Testis (tissue), 3 donors: ENCODE results near the gene FHL3. TPM values are rescaled to one million over a fixed set of nuclear protein-coding genes. Genes with fewer than 3 reads are reported as not detected.

Experiments used
- DNase-seq: peaks from one replicate; pipeline ENCODE4 v3.0.0-alpha.2; 2019
- H3K27ac ChIP-seq, 2 donors: fragments of 200-600 bp; sonication (generic); one replicate each; pipeline ENCODE4 v1.5.1; 2019
- H3K27me3 ChIP-seq: fragments of 200-600 bp; sonication (generic); one replicate; pipeline ENCODE4 v1.5.1; 2019
- H3K36me3 ChIP-seq: fragments of 200-600 bp; sonication (generic); one replicate; pipeline ENCODE4 v1.5.1; 2017; ENCODE audit warnings: low read depth; ENCODE audit errors: missing control alignments
- H3K4me1 ChIP-seq: fragments of 200-600 bp; sonication (generic); one replicate; pipeline ENCODE4 v1.5.1; 2019
- H3K4me3 ChIP-seq, 2 donors: fragments of 200-600 bp; sonication (generic); one replicate each; pipeline ENCODE4 v1.5.1; 2017 to 2019
- H3K9me3 ChIP-seq: fragments of 200-600 bp; sonication (generic); one replicate; pipeline ENCODE4 v1.5.1; 2017
- CTCF ChIP-seq, 3 experiments: fragments of 450-650 bp in 2 of 3; fragments of 200-600 bp in 1 of 3; sonication (generic) in 1 of 3; IDR thresholded peaks; one replicate each; pipeline ENCODE4 v1.5.1; 2016 to 2019; ENCODE audit warnings: antibody characterized with exemption in 3 of 3, mild to moderate bottlenecking in 2 of 3, moderate library complexity in 1 of 3
- POLR2A ChIP-seq: fragments of 450-650 bp; IDR thresholded peaks from one replicate; pipeline ENCODE4 v1.6.1; 2017; ENCODE audit warnings: antibody characterized with exemption, mild to moderate bottlenecking, moderate library complexity
- WGBS, 2 donors: methylation state at CpG; one replicate each; pipeline ENCODE4 v1.1.5; 2018; 5-methylcytosine and 5-hydroxymethylcytosine counted together
- intact Hi-C: fragments of 100-400 bp; cut with DNase I; formaldehyde crosslinking; loops from one replicate; pipeline ENCODE4 v1.15.1; 2023; ENCODE audit warnings: low total_unique reads
- polyA plus RNA-seq: library from polyadenylated mRNA; stranded (reverse); fragments of 350-450 nt; fragmentation: Illumina TruSeq; extraction: RNeasy Lipid Tissue Mini Kit (QIAGEN cat#74804); gene quantifications from one replicate; pipeline ENCODE4 v1.2.3, GENCODE V29; 2014; ENCODE audit warnings: low read depth, low replicate concordance; ENCODE audit not compliant: insufficient read depth
- total RNA-seq, 2 donors: library from RNA; depleted of rRNA; stranded (reverse); fragments of >200 nt; gene quantifications; one replicate each; pipeline ENCODE4 v1.2.3, GENCODE V29; 2016

The FHL3 gene
- total and polyA plus RNA-seq, 3 donors from 2014 or later = 20.7 to 28.7 (median 21.3) TPM

GRCh38 chr1:38045401-38046332, 40.4 kb upstream of the FHL3 start:
- Histone ChIP-seq H3K9me3 (no peaks in the 10 kb centered on the region), H3K4me3 (peak overlapping the region in 1 of 2 donors; percentile 23), H3K4me1 (peaks cover 3% of the 10 kb centered on the region), H3K27ac (no peak overlapping the region), H3K27me3 (no peaks in the 10 kb centered on the region), H3K36me3 (no peaks in the 10 kb centered on the region)
- DNase-seq = peak; percentile 21
- intact Hi-C loops = no loop called here
- WGBS, 2 donors = 3% methylated on average over 35 of the region's 115 CpGs; no CpG with 5 or more reads in 1 of the 2 donors
- TF ChIP-seq CTCF (IDR thresholded peaks at IDR 0.05) (no peak), POLR2A (no peak)

GRCh38 chr1:38044221-38045215, 39.2 kb upstream of the FHL3 start:
- H3K36me3 ChIP-seq = no peaks in the 10 kb centered on the region
- WGBS, 2 donors = 8 to 12% methylated on average over 48 to 70 of the region's 70 CpGs
- H3K9me3 ChIP-seq = no peaks in the 10 kb centered on the region
- intact Hi-C loops = no loop called here
- DNase-seq = no peak
- no peak overlapping the region for H3K27ac ChIP-seq
- H3K4me3 ChIP-seq = peak overlapping the region; percentile 1 to 43
- no peaks in the 10 kb centered on the region for H3K27me3 ChIP-seq
- H3K4me1 ChIP-seq = peaks cover 3% of the 10 kb centered on the region
- TF ChIP-seq CTCF (IDR thresholded peaks at IDR 0.05) (no peak), POLR2A (no peak)

- WGBS, 2 donors = 82 to 88% methylated on average over 8 to 12 of the region's 12 CpGs
- H3K27ac ChIP-seq = no peak overlapping the region
- H3K36me3 ChIP-seq = no peaks in the 10 kb centered on the region
- no peak for DNase-seq
- peaks cover 3% of the 10 kb centered on the region for H3K4me1 ChIP-seq
- intact Hi-C loops = no loop called here
- H3K27me3 ChIP-seq = no peaks in the 10 kb centered on the region
- H3K9me3 ChIP-seq = no peaks in the 10 kb centered on the region
- H3K4me3 ChIP-seq = no peak overlapping the region
- no peak for TF ChIP-seq POLR2A
- TF ChIP-seq CTCF (IDR thresholded peaks at IDR 0.05) = no peak
These were observed 37.9 kb upstream of the FHL3 start for GRCh38 chr1:38043036-38043747.

- WGBS, 2 donors = 90 to 91% methylated on average over 20 to 21 of the region's 21 CpGs
- TF ChIP-seq POLR2A (no peak), CTCF (IDR thresholded peaks at IDR 0.05) (no peak)
- DNase-seq = no peak
- no peaks in the 10 kb centered on the region for H3K36me3 ChIP-seq
- peaks cover 3% of the 10 kb centered on the region for H3K4me1 ChIP-seq
- no peak overlapping the region for H3K4me3 ChIP-seq
- intact Hi-C loops = no loop called here
- no peak overlapping the region for H3K27ac ChIP-seq
- H3K27me3 ChIP-seq = no peaks in the 10 kb centered on the region
- no peaks in the 10 kb centered on the region for H3K9me3 ChIP-seq
These were observed 36.9 kb upstream of the FHL3 start for GRCh38 chr1:38041936-38042834.
